PC-3 (cell line): ENCODE data around the gene OPTC. TPM values are rescaled to one million over a fixed set of nuclear protein-coding genes. Genes with fewer than 3 reads are reported as not detected.
A peak's percentile ranks its signal among the peaks of the same experiment; 100 is the strongest.

Experiments used
- ATAC-seq: fragments of 200-7000 bp; cut with Tn5 transposase; 2 replicates; pipeline ENCODE4 v1.9.1; 2020; ENCODE audit warnings: mild to moderate bottlenecking, moderate library complexity
- BruUV-seq: library from RNA; stranded (reverse); fragments of 400-500 nt; replicated peaks from 2 replicates; lab custom pipeline; 2021; lab: Mats Ljungman, UMichigan
- CTCF ChIA-PET: fragments of 300-600 bp; sonication (Branson Sonifier 250); formaldehyde crosslinking; loops from one replicate; lab custom pipeline; 2022; ENCODE audit warnings: antibody characterized with exemption; lab: Charles Lee
- POLR2A ChIA-PET: fragments of 300-600 bp; sonication (Branson Sonifier 250); formaldehyde crosslinking; loops from one replicate; lab custom pipeline; 2022; ENCODE audit warnings: antibody characterized with exemption; ENCODE audit not compliant: unreplicated experiment; lab: Charles Lee
- DNase-seq: peaks from one replicate; pipeline ENCODE4 v3.0.0-alpha.2; 2015
- H2AFZ ChIP-seq: fragments of 300-600 bp; sonication (generic); 2 replicates; pipeline ENCODE4 v1.6.0; 2016; ENCODE audit warnings: antibody characterized with exemption, low read length
- H3F3A ChIP-seq: fragments of 300-600 bp; sonication (generic); one replicate; pipeline ENCODE4 v1.6.0; 2017; ENCODE audit warnings: antibody characterized with exemption, low read length, control low read depth, mild to moderate bottlenecking; ENCODE audit not compliant: unreplicated experiment
- H3K27ac ChIP-seq: fragments of 300-600 bp; sonication (generic); 2 replicates; pipeline ENCODE4 v1.5.1; 2016; ENCODE audit warnings: mild to moderate bottlenecking, low read length
- H3K27me3 ChIP-seq: fragments of 300-600 bp; sonication (generic); 2 replicates; pipeline ENCODE4 v1.6.1; 2016; ENCODE audit warnings: low read length, mixed read lengths
- H3K36me3 ChIP-seq: fragments of 300-600 bp; sonication (generic); 2 replicates; pipeline ENCODE4 v1.6.1; 2016; ENCODE audit warnings: low read depth, mixed run types, low read length, mixed read lengths
- H3K4me1 ChIP-seq: fragments of 300-600 bp; sonication (generic); 2 replicates; pipeline ENCODE4 v1.5.1; 2016; ENCODE audit warnings: low read length; ENCODE audit not compliant: insufficient read depth
- H3K4me2 ChIP-seq: fragments of 300-600 bp; sonication (generic); 2 replicates; pipeline ENCODE4 v1.6.0; 2016; ENCODE audit warnings: low read length
- H3K4me3 ChIP-seq: fragments of 300-600 bp; sonication (generic); 2 replicates; pipeline ENCODE4 v1.5.1; 2016; ENCODE audit warnings: mild to moderate bottlenecking, low read length, mixed read lengths
- H3K79me2 ChIP-seq: fragments of 300-600 bp; sonication (generic); 2 replicates; pipeline ENCODE4 v1.6.1; 2017; ENCODE audit warnings: low read length, mixed read lengths
- H3K9ac ChIP-seq: fragments of 300-600 bp; sonication (generic); 2 replicates; pipeline ENCODE4 v1.6.0; 2016; ENCODE audit warnings: mild to moderate bottlenecking, low read length
- H3K9me2 ChIP-seq: fragments of 300-600 bp; sonication (generic); replicated peaks from 2 replicates; pipeline ENCODE4 v1.6.1; 2016; ENCODE audit warnings: mixed run types, low read length, mixed read lengths
- H3K9me3 ChIP-seq: fragments of 300-600 bp; sonication (generic); 2 replicates; pipeline ENCODE4 v1.6.1; 2016; ENCODE audit warnings: low read length, mixed read lengths
- H4K20me1 ChIP-seq: fragments of 300-600 bp; sonication (generic); 2 replicates; pipeline ENCODE4 v1.6.1; 2016; ENCODE audit warnings: low read length, mixed read lengths
- EZH2 ChIP-seq: fragments of 300-600 bp; sonication (generic); IDR thresholded peaks from one replicate; pipeline ENCODE4 v1.6.1; 2017; ENCODE audit warnings: antibody characterized with exemption, mild to moderate bottlenecking, low read length; ENCODE audit not compliant: unreplicated experiment
- EZH2phosphoT487 ChIP-seq: fragments of 300-600 bp; sonication (generic); IDR thresholded peaks from 2 replicates; pipeline ENCODE4 v1.6.1; 2018; ENCODE audit warnings: mild to moderate bottlenecking, antibody characterized with exemption, low read length, borderline replicate concordance
- intact Hi-C: fragments of 100-400 bp; cut with micrococcal nuclease; formaldehyde crosslinking; loops from 2 replicates; pipeline ENCODE4 v1.9.0; 2023
- total RNA-seq: library from RNA; depleted of rRNA; stranded (reverse); fragments of >200 nt; gene quantifications from 2 replicates; pipeline ENCODE4 v1.2.3, GENCODE V29; 2014
- TF ChIP-seq, protein P1 (sequence below): fragments of 300-600 bp; sonication (generic); conservative IDR thresholded peaks from 2 replicates; pipeline ENCODE4 v1.5.1; 2017; ENCODE audit warnings: antibody characterized with exemption, low read depth, mild to moderate bottlenecking, low read length

OPTC gene
- total RNA-seq, 1 experiment from 2014 or later = not detected

GRCh38 chr1:203481196-203481595, 12.8 kb upstream of the OPTC start:
- Histone ChIP-seq H3K27ac (peak overlapping the region; percentile 8; the same call in 1 of the 2 replicates), H3K4me2 (peak overlapping the region; percentile 30; the same call in 1 of the 2 replicates), H3K4me3 (no peak overlapping the region), H3F3A (no peaks in the 10 kb centered on the region), H3K9me3 (no peaks in the 10 kb centered on the region), H3K9ac (no peak overlapping the region), H4K20me1 (no peaks in the 10 kb centered on the region), H3K36me3 (no peaks in the 10 kb centered on the region), H3K9me2 (no peaks in the 10 kb centered on the region), H3K27me3 (no peaks in the 10 kb centered on the region), H2AFZ (no peak overlapping the region; the same call in 1 of the 2 replicates), H3K4me1 (peaks cover 20% of the 10 kb centered on the region), H3K79me2 (no peaks in the 10 kb centered on the region)
- intact Hi-C loops = no loop called here
- DNase-seq (no peak), ATAC-seq (no peak)
- ChIA-PET POLR2A (no interaction called here), CTCF (interaction anchor here (0.9 to 1.0 kb wide), 2 partner anchors 23 to 125 kb away, joined by 3 to 5 read pairs; no protein-coding TSS in a partner anchor)
- TF ChIP-seq EZH2 = no peak
- no TSS peak for BruUV-seq

DNA sequence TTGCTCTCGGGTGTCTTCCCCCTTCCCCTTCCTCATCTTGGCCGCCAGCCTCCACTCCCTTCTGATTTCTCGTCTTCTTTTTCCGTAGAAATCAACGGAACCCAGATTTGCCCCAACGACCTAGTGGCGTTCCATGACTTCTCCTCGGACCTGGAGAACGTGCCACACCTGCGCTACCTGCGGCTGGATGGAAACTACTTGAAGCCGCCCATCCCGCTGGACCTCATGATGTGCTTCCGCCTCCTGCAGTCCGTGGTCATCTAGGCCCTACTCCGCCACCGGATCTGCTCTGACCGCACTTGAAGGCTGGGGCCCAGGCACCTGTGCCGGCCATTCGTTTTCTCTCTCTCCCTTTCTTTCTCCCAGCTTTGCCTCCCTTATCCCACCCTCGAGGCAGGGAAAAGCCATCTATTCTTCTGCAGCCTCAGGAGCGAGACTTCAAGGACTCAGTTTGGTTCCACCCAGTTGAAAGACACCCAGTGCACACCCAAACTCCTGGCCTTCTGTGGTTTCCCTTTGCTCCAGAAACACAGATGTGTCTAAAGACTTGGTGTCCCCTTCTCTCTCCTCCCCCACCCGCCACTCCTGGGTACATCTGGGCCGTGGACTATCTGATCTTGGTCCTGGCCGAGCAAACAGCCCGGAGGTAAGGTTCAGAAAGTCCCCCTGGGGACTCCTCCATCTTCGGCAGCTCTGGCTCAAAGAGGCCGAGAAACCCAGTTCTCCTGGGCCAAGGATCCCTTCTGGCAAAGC, 7.2 kb upstream of the OPTC start:
- Histone ChIP-seq H3K4me1 (no peaks in the 10 kb centered on the region), H3K9ac (no peak overlapping the region), H4K20me1 (no peaks in the 10 kb centered on the region), H3K9me2 (no peaks in the 10 kb centered on the region), H3K9me3 (no peaks in the 10 kb centered on the region), H3K4me2 (no peak overlapping the region), H2AFZ (peak overlapping the region; percentile 87; the same call in 1 of the 2 replicates), H3K36me3 (no peaks in the 10 kb centered on the region), H3K27ac (no peak overlapping the region), H3K79me2 (no peaks in the 10 kb centered on the region), H3F3A (no peaks in the 10 kb centered on the region), H3K4me3 (no peak overlapping the region), H3K27me3 (no peaks in the 10 kb centered on the region)
- ChIA-PET CTCF (no interaction called here), POLR2A (no interaction called here)
- no TSS peak for BruUV-seq
- ATAC-seq (no peak), DNase-seq (no peak)
- intact Hi-C loops = loop anchor here (1.0 kb wide), 2 partner anchors 146 to 213 kb away; no protein-coding TSS in a partner anchor
- no peak for TF ChIP-seq EZH2
- TF ChIP-seq EZH2phosphoT487 = no peak
- TF ChIP-seq, protein P1, sequence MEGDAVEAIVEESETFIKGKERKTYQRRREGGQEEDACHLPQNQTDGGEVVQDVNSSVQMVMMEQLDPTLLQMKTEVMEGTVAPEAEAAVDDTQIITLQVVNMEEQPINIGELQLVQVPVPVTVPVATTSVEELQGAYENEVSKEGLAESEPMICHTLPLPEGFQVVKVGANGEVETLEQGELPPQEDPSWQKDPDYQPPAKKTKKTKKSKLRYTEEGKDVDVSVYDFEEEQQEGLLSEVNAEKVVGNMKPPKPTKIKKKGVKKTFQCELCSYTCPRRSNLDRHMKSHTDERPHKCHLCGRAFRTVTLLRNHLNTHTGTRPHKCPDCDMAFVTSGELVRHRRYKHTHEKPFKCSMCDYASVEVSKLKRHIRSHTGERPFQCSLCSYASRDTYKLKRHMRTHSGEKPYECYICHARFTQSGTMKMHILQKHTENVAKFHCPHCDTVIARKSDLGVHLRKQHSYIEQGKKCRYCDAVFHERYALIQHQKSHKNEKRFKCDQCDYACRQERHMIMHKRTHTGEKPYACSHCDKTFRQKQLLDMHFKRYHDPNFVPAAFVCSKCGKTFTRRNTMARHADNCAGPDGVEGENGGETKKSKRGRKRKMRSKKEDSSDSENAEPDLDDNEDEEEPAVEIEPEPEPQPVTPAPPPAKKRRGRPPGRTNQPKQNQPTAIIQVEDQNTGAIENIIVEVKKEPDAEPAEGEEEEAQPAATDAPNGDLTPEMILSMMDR = no peak

- H3K4me2 ChIP-seq = no peak overlapping the region
- no peaks in the 10 kb centered on the region for H3K27me3 ChIP-seq
- no peak overlapping the region for H3K27ac ChIP-seq
- no peaks in the 10 kb centered on the region for H3K79me2 ChIP-seq
- POLR2A ChIA-PET = no interaction called here
- H3F3A ChIP-seq = no peaks in the 10 kb centered on the region
- no peaks in the 10 kb centered on the region for H3K9me2 ChIP-seq
- no TSS peak for BruUV-seq
- H2AFZ ChIP-seq = no peak overlapping the region
- TF ChIP-seq, protein P1 = no peak
- TF ChIP-seq EZH2phosphoT487 = no peak
- no peak for TF ChIP-seq EZH2
- no peak overlapping the region for H3K4me3 ChIP-seq
- H3K36me3 ChIP-seq = no peaks in the 10 kb centered on the region
- no peak overlapping the region for H3K9ac ChIP-seq
- CTCF ChIA-PET = interaction anchor here (1.0 to 1.2 kb wide), 3 partner anchors 145 to 216 kb away, joined by 5 to 9 read pairs (median 7); no protein-coding TSS in a partner anchor
- H3K4me1 ChIP-seq = no peaks in the 10 kb centered on the region
- no peaks in the 10 kb centered on the region for H4K20me1 ChIP-seq
- H3K9me3 ChIP-seq = no peaks in the 10 kb centered on the region
- no peak for DNase-seq
- ATAC-seq = no peak
- intact Hi-C loops = no loop called here
Measured at GRCh38 chr1:203488539-203488938, 5.4 kb upstream of the OPTC start.
